ENCODE data around the gene WLS. TPM values are rescaled to one million over a fixed set of nuclear protein-coding genes. Genes with fewer than 3 reads are reported as not detected.

Gene WLS
- total and polyA plus RNA-seq, 10 of the 15 experiments (the other 5 are each of a cell fraction or from before 2014, with no cell fraction given), result 0.04 to 0.36 TPM; not detected in 8

DNA sequence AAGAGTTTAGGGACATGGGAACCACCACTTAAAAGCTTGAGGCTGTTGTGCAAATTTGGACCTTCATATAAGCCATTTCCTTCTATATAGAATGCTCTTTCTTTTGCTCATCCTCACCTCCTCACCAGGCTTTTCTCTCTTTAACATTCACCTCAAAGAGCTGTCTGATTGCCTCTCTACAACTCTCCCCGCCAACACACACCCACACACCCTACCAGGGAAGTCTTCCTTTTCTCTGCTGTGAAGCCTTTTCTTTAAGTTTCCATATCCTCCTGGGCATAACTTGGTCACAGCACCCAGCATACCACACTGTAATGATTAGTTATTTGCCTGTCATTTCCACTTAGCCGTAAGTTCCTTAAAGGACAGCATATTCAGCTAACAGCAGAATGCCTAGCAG lies 40.6 kb downstream of the WLS start:
- Histone ChIP-seq H3K9ac (ENCODE audit: control insufficient read depth, insufficient read depth, low read length) (no peak overlapping the region), H2AFZ (ENCODE audit: control insufficient read depth, low read depth, low read length) (no peak overlapping the region), H3K36me3 (ENCODE audit: control insufficient read depth in 2 of 2, insufficient read depth in 2 of 2, low read length in 1 of 2) (no peaks in the 10 kb centered on the region), H3K79me2 (ENCODE audit: control insufficient read depth, insufficient read depth, low read length) (no peaks in the 10 kb centered on the region), H3K27me3 (replicated peaks in 1 of 2; ENCODE audit: control insufficient read depth in 2 of 2, insufficient read depth in 2 of 2, low read length in 1 of 2) (no peaks in the 10 kb centered on the region; a peak in 1 of 4 replicates), H3K4me3 (no peak overlapping the region), H3K4me2 (ENCODE audit: control insufficient read depth, insufficient read depth) (no peak overlapping the region), H3K9me3 (replicated peaks; ENCODE audit: control insufficient read depth, insufficient read depth, low read length) (no peaks in the 10 kb centered on the region), H3K27ac (ENCODE audit: control insufficient read depth, insufficient read depth) (no peak overlapping the region), H3K4me1 (ENCODE audit: control insufficient read depth, insufficient read depth, low read length) (no peaks in the 10 kb centered on the region), H4K20me1 (ENCODE audit: control insufficient read depth, insufficient read depth) (no peaks in the 10 kb centered on the region)
- RAD21 ChIA-PET (ENCODE audit: unreplicated experiment), result interaction anchor here (1.0 to 1.8 kb wide), 2 partner anchors 9 to 71 kb away, joined by 4 to 5 read pairs; no protein-coding TSS in a partner anchor
- SMC1A ChIA-PET (ENCODE audit: uncharacterized antibody, unreplicated experiment), result interaction anchor here (1.0 to 1.9 kb wide), 2 partner anchors 10 to 72 kb away, joined by 3 to 6 read pairs; no protein-coding TSS in a partner anchor
- DNase-seq (ENCODE audit: low read depth, low spot score), result no peak
- POLR2A ChIA-PET, result interaction anchor here (1.3 kb wide), 1 partner anchor 10 kb away, joined by 4 read pairs; no protein-coding TSS in a partner anchor
- BruUV-seq (replicated peaks), result no TSS peak
- CTCF ChIA-PET, result interaction anchor here (1.0 to 2.0 kb wide), 3 partner anchors 9 to 74 kb away, joined by 4 to 7 read pairs (median 5); no protein-coding TSS in a partner anchor
- FAIRE-seq, result no peak
- in situ Hi-C loops (cut with MboI), result no loop called here
- 4% methylated on average over 2 of the region's 2 CpGs for WGBS (ENCODE audit: insufficient coverage, insufficient replicate concordance, low lambda C conversion rate, missing lambda C conversion rate)
- intact Hi-C loops (cut with micrococcal nuclease; ENCODE audit: unreplicated experiment), result no loop called here
- ATAC-seq, result no peak
- TF ChIP-seq FOS (IDR thresholded peaks at IDR 0.05; ENCODE audit: borderline replicate concordance, extremely low read depth, insufficient read length), result no peak
- TF ChIP-seq IRF4 (IDR thresholded peaks at IDR 0.05; ENCODE audit: low read depth, low read length), result no peak
- TF ChIP-seq TCF3 (IDR thresholded peaks at IDR 0.05; ENCODE audit: borderline replicate concordance, insufficient read depth, low read depth, low read length), result no peak
- TF ChIP-seq, protein P1, sequence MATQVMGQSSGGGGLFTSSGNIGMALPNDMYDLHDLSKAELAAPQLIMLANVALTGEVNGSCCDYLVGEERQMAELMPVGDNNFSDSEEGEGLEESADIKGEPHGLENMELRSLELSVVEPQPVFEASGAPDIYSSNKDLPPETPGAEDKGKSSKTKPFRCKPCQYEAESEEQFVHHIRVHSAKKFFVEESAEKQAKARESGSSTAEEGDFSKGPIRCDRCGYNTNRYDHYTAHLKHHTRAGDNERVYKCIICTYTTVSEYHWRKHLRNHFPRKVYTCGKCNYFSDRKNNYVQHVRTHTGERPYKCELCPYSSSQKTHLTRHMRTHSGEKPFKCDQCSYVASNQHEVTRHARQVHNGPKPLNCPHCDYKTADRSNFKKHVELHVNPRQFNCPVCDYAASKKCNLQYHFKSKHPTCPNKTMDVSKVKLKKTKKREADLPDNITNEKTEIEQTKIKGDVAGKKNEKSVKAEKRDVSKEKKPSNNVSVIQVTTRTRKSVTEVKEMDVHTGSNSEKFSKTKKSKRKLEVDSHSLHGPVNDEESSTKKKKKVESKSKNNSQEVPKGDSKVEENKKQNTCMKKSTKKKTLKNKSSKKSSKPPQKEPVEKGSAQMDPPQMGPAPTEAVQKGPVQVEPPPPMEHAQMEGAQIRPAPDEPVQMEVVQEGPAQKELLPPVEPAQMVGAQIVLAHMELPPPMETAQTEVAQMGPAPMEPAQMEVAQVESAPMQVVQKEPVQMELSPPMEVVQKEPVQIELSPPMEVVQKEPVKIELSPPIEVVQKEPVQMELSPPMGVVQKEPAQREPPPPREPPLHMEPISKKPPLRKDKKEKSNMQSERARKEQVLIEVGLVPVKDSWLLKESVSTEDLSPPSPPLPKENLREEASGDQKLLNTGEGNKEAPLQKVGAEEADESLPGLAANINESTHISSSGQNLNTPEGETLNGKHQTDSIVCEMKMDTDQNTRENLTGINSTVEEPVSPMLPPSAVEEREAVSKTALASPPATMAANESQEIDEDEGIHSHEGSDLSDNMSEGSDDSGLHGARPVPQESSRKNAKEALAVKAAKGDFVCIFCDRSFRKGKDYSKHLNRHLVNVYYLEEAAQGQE (IDR thresholded peaks at IDR 0.05; ENCODE audit: low read depth, low read length), result no peak
- no peak for TF ChIP-seq CEBPB (IDR thresholded peaks at IDR 0.05; ENCODE audit: borderline replicate concordance in 1 of 2, low read depth in 2 of 2, low read length in 2 of 2)
- no peak for TF ChIP-seq SREBF2 (IDR thresholded peaks at IDR 0.05; ENCODE audit: low read length)
- TF ChIP-seq, protein P2, sequence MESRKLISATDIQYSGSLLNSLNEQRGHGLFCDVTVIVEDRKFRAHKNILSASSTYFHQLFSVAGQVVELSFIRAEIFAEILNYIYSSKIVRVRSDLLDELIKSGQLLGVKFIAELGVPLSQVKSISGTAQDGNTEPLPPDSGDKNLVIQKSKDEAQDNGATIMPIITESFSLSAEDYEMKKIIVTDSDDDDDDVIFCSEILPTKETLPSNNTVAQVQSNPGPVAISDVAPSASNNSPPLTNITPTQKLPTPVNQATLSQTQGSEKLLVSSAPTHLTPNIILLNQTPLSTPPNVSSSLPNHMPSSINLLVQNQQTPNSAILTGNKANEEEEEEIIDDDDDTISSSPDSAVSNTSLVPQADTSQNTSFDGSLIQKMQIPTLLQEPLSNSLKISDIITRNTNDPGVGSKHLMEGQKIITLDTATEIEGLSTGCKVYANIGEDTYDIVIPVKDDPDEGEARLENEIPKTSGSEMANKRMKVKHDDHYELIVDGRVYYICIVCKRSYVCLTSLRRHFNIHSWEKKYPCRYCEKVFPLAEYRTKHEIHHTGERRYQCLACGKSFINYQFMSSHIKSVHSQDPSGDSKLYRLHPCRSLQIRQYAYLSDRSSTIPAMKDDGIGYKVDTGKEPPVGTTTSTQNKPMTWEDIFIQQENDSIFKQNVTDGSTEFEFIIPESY (IDR thresholded peaks at IDR 0.05), result no peak
- TF ChIP-seq, protein P3, sequence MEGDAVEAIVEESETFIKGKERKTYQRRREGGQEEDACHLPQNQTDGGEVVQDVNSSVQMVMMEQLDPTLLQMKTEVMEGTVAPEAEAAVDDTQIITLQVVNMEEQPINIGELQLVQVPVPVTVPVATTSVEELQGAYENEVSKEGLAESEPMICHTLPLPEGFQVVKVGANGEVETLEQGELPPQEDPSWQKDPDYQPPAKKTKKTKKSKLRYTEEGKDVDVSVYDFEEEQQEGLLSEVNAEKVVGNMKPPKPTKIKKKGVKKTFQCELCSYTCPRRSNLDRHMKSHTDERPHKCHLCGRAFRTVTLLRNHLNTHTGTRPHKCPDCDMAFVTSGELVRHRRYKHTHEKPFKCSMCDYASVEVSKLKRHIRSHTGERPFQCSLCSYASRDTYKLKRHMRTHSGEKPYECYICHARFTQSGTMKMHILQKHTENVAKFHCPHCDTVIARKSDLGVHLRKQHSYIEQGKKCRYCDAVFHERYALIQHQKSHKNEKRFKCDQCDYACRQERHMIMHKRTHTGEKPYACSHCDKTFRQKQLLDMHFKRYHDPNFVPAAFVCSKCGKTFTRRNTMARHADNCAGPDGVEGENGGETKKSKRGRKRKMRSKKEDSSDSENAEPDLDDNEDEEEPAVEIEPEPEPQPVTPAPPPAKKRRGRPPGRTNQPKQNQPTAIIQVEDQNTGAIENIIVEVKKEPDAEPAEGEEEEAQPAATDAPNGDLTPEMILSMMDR (IDR thresholded peaks at IDR 0.05 in 2 of 3, conservative IDR thresholded peaks at IDR 0.05 in 1 of 3; ENCODE audit: control insufficient read depth in 2 of 3, extremely low read depth in 1 of 3, insufficient read depth in 1 of 3, low read depth in 3 of 3, low read length in 3 of 3), result no peak
- no peak for TF ChIP-seq GABPA (IDR thresholded peaks at IDR 0.05; ENCODE audit: low read depth)
- no peak for TF ChIP-seq ETV6 (conservative IDR thresholded peaks at IDR 0.05 in 1 of 2, IDR thresholded peaks at IDR 0.05 in 1 of 2; ENCODE audit: borderline replicate concordance in 1 of 2, low read depth in 1 of 2)
- TF ChIP-seq, protein P4, sequence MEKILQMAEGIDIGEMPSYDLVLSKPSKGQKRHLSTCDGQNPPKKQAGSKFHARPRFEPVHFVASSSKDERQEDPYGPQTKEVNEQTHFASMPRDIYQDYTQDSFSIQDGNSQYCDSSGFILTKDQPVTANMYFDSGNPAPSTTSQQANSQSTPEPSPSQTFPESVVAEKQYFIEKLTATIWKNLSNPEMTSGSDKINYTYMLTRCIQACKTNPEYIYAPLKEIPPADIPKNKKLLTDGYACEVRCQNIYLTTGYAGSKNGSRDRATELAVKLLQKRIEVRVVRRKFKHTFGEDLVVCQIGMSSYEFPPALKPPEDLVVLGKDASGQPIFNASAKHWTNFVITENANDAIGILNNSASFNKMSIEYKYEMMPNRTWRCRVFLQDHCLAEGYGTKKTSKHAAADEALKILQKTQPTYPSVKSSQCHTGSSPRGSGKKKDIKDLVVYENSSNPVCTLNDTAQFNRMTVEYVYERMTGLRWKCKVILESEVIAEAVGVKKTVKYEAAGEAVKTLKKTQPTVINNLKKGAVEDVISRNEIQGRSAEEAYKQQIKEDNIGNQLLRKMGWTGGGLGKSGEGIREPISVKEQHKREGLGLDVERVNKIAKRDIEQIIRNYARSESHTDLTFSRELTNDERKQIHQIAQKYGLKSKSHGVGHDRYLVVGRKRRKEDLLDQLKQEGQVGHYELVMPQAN (conservative IDR thresholded peaks at IDR 0.05), result no peak
- no peak for TF ChIP-seq SPI1 (IDR thresholded peaks at IDR 0.05; ENCODE audit: borderline replicate concordance, insufficient read depth, low read depth, low read length)
- TF ChIP-seq BRCA1 (IDR thresholded peaks at IDR 0.05; ENCODE audit: low read depth, low read length), result no peak
- no peak for TF ChIP-seq SMAD5 (IDR thresholded peaks at IDR 0.05; ENCODE audit: low read depth)

All from GM12878 (cell line).